PC-9 (cell line): Measurements from ENCODE around the gene PAPSS2. TPM values are rescaled to one million over a fixed set of nuclear protein-coding genes. Genes with fewer than 3 reads are reported as not detected.
"Not testable (repeated sequence)": the region's sequence is repeated elsewhere in the genome, so short reads cannot be mapped to it uniquely, and the experiment has no call there.

Source experiments
- BruUV-seq: library from RNA; stranded (reverse); fragments of 400-500 nt; replicated peaks from 2 replicates; lab custom pipeline; 2021; lab: Mats Ljungman, UMichigan
- CTCF ChIA-PET: fragments of 300-600 bp; sonication (Branson Sonifier 250); formaldehyde crosslinking; loops from one replicate; lab custom pipeline; 2022; ENCODE audit warnings: antibody characterized with exemption; lab: Charles Lee
- POLR2A ChIA-PET: fragments of 300-600 bp; sonication (Branson Sonifier 250); formaldehyde crosslinking; loops from one replicate; lab custom pipeline; 2022; ENCODE audit warnings: antibody characterized with exemption; ENCODE audit not compliant: unreplicated experiment; lab: Charles Lee
- DNase-seq, 2 experiments: peaks; one replicate each; pipeline versions ENCODE4 v3.0.0 to v3.0.0-alpha.2; 2015 to 2022; ENCODE audit warnings: mixed read lengths in 1 of 2
- H2AFZ ChIP-seq: fragments of 200-600 bp; sonication (generic); 2 replicates; pipeline ENCODE4 v1.8.1; 2017; ENCODE audit warnings: antibody characterized with exemption
- H3F3A ChIP-seq: fragments of 200-600 bp; sonication (generic); 2 replicates; pipeline ENCODE4 v1.8.1; 2017; ENCODE audit warnings: antibody characterized with exemption, mild to moderate bottlenecking, low read depth; ENCODE audit not compliant: insufficient read depth
- H3K27ac ChIP-seq: fragments of 200-600 bp; sonication (generic); 2 replicates; pipeline ENCODE4 v1.6.1; 2016; ENCODE audit warnings: mixed run types
- H3K27me3 ChIP-seq: fragments of 200-600 bp; sonication (generic); 2 replicates; pipeline ENCODE4 v1.6.1; 2016; ENCODE audit warnings: low read depth, mixed run types; ENCODE audit not compliant: insufficient read depth
- H3K36me3 ChIP-seq: fragments of 200-600 bp; sonication (generic); 2 replicates; pipeline ENCODE4 v1.6.1; 2016; ENCODE audit warnings: low read depth, mixed run types
- H3K4me1 ChIP-seq: fragments of 200-600 bp; sonication (generic); replicated peaks from 2 replicates; pipeline ENCODE4 v1.6.1; 2016; ENCODE audit warnings: mixed run types; ENCODE audit not compliant: insufficient read depth
- H3K4me2 ChIP-seq: fragments of 200-600 bp; sonication (generic); 2 replicates; pipeline ENCODE4 v1.6.1; 2017; ENCODE audit warnings: mixed run types
- H3K4me3 ChIP-seq: fragments of 200-600 bp; sonication (generic); 2 replicates; pipeline ENCODE4 v1.6.1; 2016; ENCODE audit warnings: mixed run types
- H3K79me2 ChIP-seq: fragments of 200-600 bp; sonication (generic); 2 replicates; pipeline ENCODE4 v1.6.1; 2017; ENCODE audit warnings: low read depth, mixed run types
- H3K9me2 ChIP-seq: fragments of 200-600 bp; sonication (generic); 2 replicates; pipeline ENCODE4 v1.8.1; 2017; ENCODE audit warnings: mild to moderate bottlenecking; ENCODE audit not compliant: insufficient read depth
- H3K9me3 ChIP-seq: fragments of 200-600 bp; sonication (generic); 2 replicates; pipeline ENCODE4 v1.8.1; 2016; ENCODE audit warnings: low read depth; ENCODE audit not compliant: insufficient read depth
- H4K20me1 ChIP-seq: fragments of 200-600 bp; sonication (generic); 2 replicates; pipeline ENCODE4 v1.8.1; 2017; ENCODE audit not compliant: insufficient read depth
- EZH2 ChIP-seq: fragments of 200-600 bp; sonication (generic); IDR thresholded peaks from 2 replicates; pipeline ENCODE4 v1.8.0; 2017; ENCODE audit warnings: antibody characterized with exemption, low read depth
- intact Hi-C: fragments of 100-400 bp; cut with micrococcal nuclease; formaldehyde crosslinking; loops from one replicate; pipeline ENCODE4 v1.10.0; 2022; ENCODE audit not compliant: unreplicated experiment
- total RNA-seq: library from RNA; stranded (reverse); gene quantifications from 2 replicates; pipeline ENCODE4 v1.2.3, GENCODE V29; 2021
- TF ChIP-seq, protein P1 (sequence below): fragments of 200-600 bp; sonication (generic); conservative IDR thresholded peaks from 2 replicates; pipeline ENCODE4 v1.6.1; 2017; ENCODE audit warnings: mixed run types, antibody characterized with exemption, mild to moderate bottlenecking, moderate library complexity

PAPSS2 gene
- total RNA-seq, 1 experiment from 2014 or later: 37.4 TPM

DNA sequence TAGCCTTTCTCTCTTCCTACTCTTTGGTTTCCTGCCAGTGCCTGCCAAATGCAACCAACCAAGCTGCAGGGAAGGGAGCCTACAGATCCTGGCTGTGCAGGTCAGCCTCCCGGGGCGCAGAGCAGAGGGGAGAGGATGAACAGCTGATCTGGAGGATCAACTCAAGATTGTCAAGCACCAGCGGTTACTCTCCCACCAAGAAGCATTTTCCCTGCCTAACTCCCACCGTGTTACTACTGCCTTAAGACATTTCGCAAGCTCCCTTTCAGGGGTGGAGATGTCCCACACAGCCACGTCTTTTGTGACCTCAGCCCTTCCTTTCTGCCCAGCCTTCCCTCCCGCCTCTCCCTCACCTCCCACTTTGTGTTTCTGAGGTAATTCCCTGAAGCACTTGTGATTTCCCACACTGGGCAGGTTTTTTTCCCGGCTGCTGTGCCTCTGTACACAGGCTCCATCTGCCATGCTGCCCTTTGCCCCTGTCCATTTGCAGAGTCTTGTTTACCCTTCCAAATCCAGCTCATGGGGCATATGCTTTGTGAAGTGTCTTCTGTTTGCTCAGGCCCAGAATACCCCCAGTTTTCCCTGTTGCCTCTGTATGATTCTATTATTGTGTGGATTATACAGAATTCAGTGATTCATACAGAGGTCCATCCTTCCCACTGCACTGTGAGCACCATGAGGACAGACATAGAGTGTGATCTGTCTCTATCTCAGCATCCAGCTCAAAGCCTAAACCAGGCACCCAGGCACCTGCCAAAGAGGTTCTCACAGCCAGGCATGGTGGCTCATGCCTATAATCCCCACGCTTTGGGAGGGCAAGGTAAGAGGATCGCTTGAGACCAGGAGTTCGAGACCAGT lies 40.9 kb upstream of the PAPSS2 start:
- ChIA-PET POLR2A (no interaction called here), CTCF (interaction anchor here (0.5 kb wide), 1 partner anchor 50 kb away, joined by 6 read pairs; no protein-coding TSS in a partner anchor)
- intact Hi-C loops: no loop called here
- H3K4me3 ChIP-seq: no peak overlapping the region
- H3F3A ChIP-seq: no peaks in the 10 kb centered on the region
- no peaks in the 10 kb centered on the region for H3K36me3 ChIP-seq
- H3K27me3 ChIP-seq: no peaks in the 10 kb centered on the region
- no peaks in the 10 kb centered on the region for H4K20me1 ChIP-seq
- no TSS peak for BruUV-seq
- DNase-seq: no peak
- H3K4me1 ChIP-seq: no peaks in the 10 kb centered on the region
- H2AFZ ChIP-seq: no peak overlapping the region
- no peak overlapping the region for H3K27ac ChIP-seq
- no peaks in the 10 kb centered on the region for H3K9me3 ChIP-seq
- H3K9me2 ChIP-seq: no peaks in the 10 kb centered on the region
- H3K4me2 ChIP-seq: no peak overlapping the region
- TF ChIP-seq, protein P1, sequence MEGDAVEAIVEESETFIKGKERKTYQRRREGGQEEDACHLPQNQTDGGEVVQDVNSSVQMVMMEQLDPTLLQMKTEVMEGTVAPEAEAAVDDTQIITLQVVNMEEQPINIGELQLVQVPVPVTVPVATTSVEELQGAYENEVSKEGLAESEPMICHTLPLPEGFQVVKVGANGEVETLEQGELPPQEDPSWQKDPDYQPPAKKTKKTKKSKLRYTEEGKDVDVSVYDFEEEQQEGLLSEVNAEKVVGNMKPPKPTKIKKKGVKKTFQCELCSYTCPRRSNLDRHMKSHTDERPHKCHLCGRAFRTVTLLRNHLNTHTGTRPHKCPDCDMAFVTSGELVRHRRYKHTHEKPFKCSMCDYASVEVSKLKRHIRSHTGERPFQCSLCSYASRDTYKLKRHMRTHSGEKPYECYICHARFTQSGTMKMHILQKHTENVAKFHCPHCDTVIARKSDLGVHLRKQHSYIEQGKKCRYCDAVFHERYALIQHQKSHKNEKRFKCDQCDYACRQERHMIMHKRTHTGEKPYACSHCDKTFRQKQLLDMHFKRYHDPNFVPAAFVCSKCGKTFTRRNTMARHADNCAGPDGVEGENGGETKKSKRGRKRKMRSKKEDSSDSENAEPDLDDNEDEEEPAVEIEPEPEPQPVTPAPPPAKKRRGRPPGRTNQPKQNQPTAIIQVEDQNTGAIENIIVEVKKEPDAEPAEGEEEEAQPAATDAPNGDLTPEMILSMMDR: no peak
- no peak for TF ChIP-seq EZH2
- no peaks in the 10 kb centered on the region for H3K79me2 ChIP-seq

DNA sequence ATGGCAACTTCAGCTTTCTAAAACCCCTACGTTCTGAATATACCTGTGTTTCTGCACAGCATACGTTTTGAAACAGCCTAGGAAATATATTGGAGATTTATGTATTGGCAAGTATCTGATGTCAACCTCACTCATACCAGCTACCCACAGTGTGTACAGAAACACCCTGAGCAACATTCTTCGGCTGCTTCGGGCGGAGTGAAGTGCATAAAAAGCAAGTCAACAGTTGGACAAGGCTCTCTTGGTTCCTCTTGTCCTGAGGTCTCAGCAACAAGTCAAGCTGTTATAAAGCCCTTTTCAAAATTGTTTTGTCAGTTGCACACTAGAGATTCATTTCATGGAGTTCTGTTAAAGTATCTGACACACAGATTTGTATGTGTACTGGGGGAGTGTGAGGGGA lies 40.0 kb upstream of the PAPSS2 start:
- DNase-seq: no peak

DNA sequence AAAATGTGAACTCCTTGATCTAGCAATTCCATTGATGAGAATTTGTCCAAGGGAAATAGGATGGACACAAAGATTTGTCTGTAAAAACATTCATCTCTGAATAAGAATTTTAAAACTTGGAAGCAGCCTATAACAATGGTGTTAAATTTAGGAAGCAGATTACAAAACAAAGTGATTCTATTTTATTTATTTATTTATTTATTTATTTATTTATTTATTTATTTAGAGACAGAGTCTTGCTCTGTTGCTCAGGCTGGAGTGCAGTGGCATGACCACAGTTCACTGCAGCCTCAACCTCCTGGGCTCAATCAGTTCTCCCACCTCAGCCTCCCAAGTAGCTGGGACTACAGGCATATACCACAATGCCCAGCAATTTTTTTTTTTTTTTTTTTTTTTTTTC lies 38.2 kb upstream of the PAPSS2 start:
- intact Hi-C loops, H2AFZ ChIP-seq, H3K4me1 ChIP-seq, H3K4me2 ChIP-seq, DNase-seq, H3K9me2 ChIP-seq, H3K4me3 ChIP-seq, H3K36me3 ChIP-seq, BruUV-seq, CTCF ChIA-PET, H4K20me1 ChIP-seq, POLR2A ChIA-PET, H3K27me3 ChIP-seq, H3K79me2 ChIP-seq, H3K9me3 ChIP-seq, H3K27ac ChIP-seq, H3F3A ChIP-seq: not testable (repeated sequence)

More for the DNA sequence above, 40.0 kb upstream of the PAPSS2 start:
- Histone ChIP-seq H3K4me2 (no peak overlapping the region), H3K27ac (no peak overlapping the region), H3K36me3 (no peaks in the 10 kb centered on the region), H3F3A (no peaks in the 10 kb centered on the region), H4K20me1 (no peaks in the 10 kb centered on the region), H3K79me2 (no peaks in the 10 kb centered on the region), H2AFZ (no peak overlapping the region), H3K9me2 (no peaks in the 10 kb centered on the region), H3K4me1 (no peaks in the 10 kb centered on the region), H3K9me3 (no peaks in the 10 kb centered on the region), H3K27me3 (no peaks in the 10 kb centered on the region), H3K4me3 (no peak overlapping the region)
- ChIA-PET CTCF (interaction anchor here (0.5 kb wide), 1 partner anchor 51 kb away, joined by 6 read pairs; no protein-coding TSS in a partner anchor), POLR2A (no interaction called here)
- BruUV-seq: no TSS peak
- no peak for TF ChIP-seq EZH2
- TF ChIP-seq, protein P1: no peak
- intact Hi-C loops: no loop called here
